K562 (cell line): ENCODE measurements around the gene CCNJL. TPM values are rescaled to one million over a fixed set of nuclear protein-coding genes. Genes with fewer than 3 reads are reported as not detected.

ENCODE experiments used
- ATAC-seq: fragments of 200-7000 bp; cut with Tn5 transposase; 3 replicates; pipeline ENCODE4 v1.9.1; 2020; ENCODE audit warnings: moderate library complexity
- BruUV-seq: library from RNA; stranded (reverse); fragments of 400-500 nt; replicated peaks from 2 replicates; lab custom pipeline; 2021; lab: Mats Ljungman, UMichigan
- CTCF ChIA-PET: fragments of 300-600 bp; formaldehyde crosslinking; extraction: SDS; loops from one replicate; lab custom pipeline; 2021; ENCODE audit warnings: low intra/inter-chr PET ratio; lab: Yijun Ruan, JAX
- POLR2A ChIA-PET: fragments of 300-600, 350-650 bp; sonication (Branson Sonifier 250); formaldehyde crosslinking; extraction: SDS; loops from one replicate; lab custom pipeline; 2021; ENCODE audit warnings: antibody characterized with exemption, inconsistent platforms; lab: Yijun Ruan, JAX
- DNase-seq, 4 experiments: peaks; one replicate each; pipeline versions ENCODE4 v3.0.0 to v3.0.0-alpha.2; 2011 to 2018; ENCODE audit warnings: low spot score in 3 of 4, mixed read lengths in 3 of 4; ENCODE audit errors: extremely low read depth in 1 of 4
- FAIRE-seq: peaks from 2 replicates; lab custom pipeline; 2011; peaks lifted over from hg19 to GRCh38; lab: Jason Lieb, UNC
- H2AFZ ChIP-seq: 2 replicates; pipeline ENCODE4 v1.6.0; 2011; ENCODE audit warnings: low read depth, low read length, control low read depth, inconsistent platforms
- H3K27ac ChIP-seq: fragments of 200-600 bp; 3 replicates; pipeline ENCODE4 v1.8.0; 2011; ENCODE audit warnings: low read depth, mild to moderate bottlenecking, control low read depth, inconsistent platforms, low read length, moderate library complexity, mixed read lengths; ENCODE audit errors: extremely low read depth
- H3K27me3 ChIP-seq, 2 experiments: fragments of 300-600 bp in 1 of 2; 2 replicates in 1 of 2; 3 replicates in 1 of 2; pipeline versions ENCODE4 v1.6.0 to v1.8.0; 2011; ENCODE audit warnings: inconsistent platforms in 2 of 2, low read length in 2 of 2, mild to moderate bottlenecking in 1 of 2, mixed read lengths in 1 of 2, moderate library complexity in 1 of 2; ENCODE audit not compliant: control insufficient read depth in 2 of 2, insufficient read depth in 2 of 2
- H3K36me3 ChIP-seq: fragments of 300-600 bp; 3 replicates; pipeline ENCODE4 v1.8.0; 2011; ENCODE audit warnings: mild to moderate bottlenecking, low read length, inconsistent platforms; ENCODE audit not compliant: control insufficient read depth, insufficient read depth
- H3K4me1 ChIP-seq, 2 experiments: fragments of 200-600 bp in 1 of 2; replicated peaks in 1 of 2; 2 replicates in 1 of 2; 3 replicates in 1 of 2; pipeline versions ENCODE4 v1.5.1 to v1.8.0; 2011; ENCODE audit warnings: inconsistent platforms in 2 of 2, low read length in 2 of 2, mild to moderate bottlenecking in 1 of 2, mixed read lengths in 1 of 2, moderate library complexity in 1 of 2; ENCODE audit not compliant: control insufficient read depth in 2 of 2, insufficient read depth in 2 of 2
- H3K4me2 ChIP-seq: 2 replicates; pipeline ENCODE4 v1.6.1; 2011; ENCODE audit warnings: low read length, control low read depth, inconsistent platforms, mixed read lengths; ENCODE audit not compliant: insufficient read depth
- H3K4me3 ChIP-seq: fragments of 200-600 bp; sonication (generic), shearing (Covaris generic); 2 replicates; pipeline ENCODE4 v1.5.1; 2016; ENCODE audit warnings: control low read depth, inconsistent platforms
- H3K79me2 ChIP-seq: fragments of 200-600 bp; 3 replicates; pipeline ENCODE4 v1.8.0; 2011; ENCODE audit warnings: low read length, inconsistent platforms; ENCODE audit not compliant: control insufficient read depth, insufficient read depth
- H3K9ac ChIP-seq, 2 experiments: 2 replicates each; pipeline versions ENCODE4 v1.6.0 to v1.6.1; 2011; ENCODE audit warnings: low read depth in 2 of 2, low read length in 2 of 2, control low read depth in 1 of 2, inconsistent platforms in 1 of 2, mild to moderate bottlenecking in 1 of 2, mixed read lengths in 1 of 2; ENCODE audit not compliant: insufficient read depth in 1 of 2
- H3K9me1 ChIP-seq: one replicate; pipeline ENCODE4 v1.6.0; 2011; ENCODE audit warnings: inconsistent platforms, mild to moderate bottlenecking, low read length, moderate library complexity; ENCODE audit not compliant: control insufficient read depth, insufficient read depth
- H3K9me3 ChIP-seq: replicated peaks from 2 replicates; pipeline ENCODE4 v1.5.1; 2011; ENCODE audit warnings: low read depth, low read length, inconsistent platforms; ENCODE audit not compliant: control insufficient read depth, insufficient read depth
- H4K20me1 ChIP-seq: replicated peaks from 2 replicates; pipeline ENCODE4 v1.6.1; 2011; ENCODE audit warnings: low read length, inconsistent platforms, mixed read lengths; ENCODE audit not compliant: control insufficient read depth, insufficient read depth
- CBFA2T3 ChIP-seq: fragments of 450-650 bp; IDR thresholded peaks from 2 replicates; pipeline ENCODE4 v1.6.1; 2017
- ESRRA ChIP-seq: fragments of 450-650 bp; IDR thresholded peaks from 2 replicates; pipeline ENCODE4 v1.6.1; 2014; ENCODE audit warnings: low read depth, mild to moderate bottlenecking, moderate library complexity, borderline replicate concordance
- NFIC ChIP-seq: fragments of 450-650 bp; IDR thresholded peaks from 2 replicates; pipeline ENCODE4 v1.6.1; 2017; ENCODE audit warnings: mild to moderate bottlenecking, inconsistent platforms
- PHF21A ChIP-seq: fragments of 450-650 bp; IDR thresholded peaks from 2 replicates; pipeline ENCODE4 v1.6.1; 2017; ENCODE audit warnings: low read depth, borderline replicate concordance
- SIN3A ChIP-seq, 2 experiments: fragments of 150-350 bp in 1 of 2; IDR thresholded peaks; 2 replicates each; pipeline ENCODE4 v1.6.1; 2011 to 2016; ENCODE audit warnings: borderline replicate concordance in 2 of 2, low read depth in 2 of 2, low read length in 2 of 2, mild to moderate bottlenecking in 2 of 2, moderate library complexity in 2 of 2; ENCODE audit not compliant: control insufficient read depth in 1 of 2
- TEAD4 ChIP-seq, 2 experiments: sonication (generic) in 1 of 2; formaldehyde crosslinking in 1 of 2; IDR thresholded peaks; 2 replicates each; pipeline versions ENCODE4 v1.6.1 to v1.8.0; 2012 to 2022; ENCODE audit warnings: borderline replicate concordance in 1 of 2, inconsistent platforms in 1 of 2, low read length in 1 of 2, mild to moderate bottlenecking in 1 of 2, missing genetic modification reagents in 1 of 2
- XRCC5 ChIP-seq: fragments of 200-400 bp; formaldehyde crosslinking; IDR thresholded peaks from 2 replicates; pipeline ENCODE4 v1.6.1; 2017; ENCODE audit warnings: low read depth, mild to moderate bottlenecking, low read length
- ZEB2 ChIP-seq: fragments of 450-650 bp; IDR thresholded peaks from 2 replicates; pipeline ENCODE4 v1.6.1; 2016
- ZFPM2 ChIP-seq: fragments of 250-450 bp; sonication (Bioruptor Pico); IDR thresholded peaks from 2 replicates; pipeline ENCODE4 v1.5.1; 2022; ENCODE audit warnings: mild to moderate bottlenecking
- ZNF778 ChIP-seq: fragments of 450-650 bp; formaldehyde crosslinking; IDR thresholded peaks from 2 replicates; pipeline ENCODE4 v1.4.0; 2020; ENCODE audit warnings: mild to moderate bottlenecking, moderate library complexity
- WGBS: fragments of 100-300 bp; shearing (Covaris generic); methylation state at CpG from one replicate; pipeline ENCODE4 v1.1.6; 2016; ENCODE audit warnings: low coverage, mixed read lengths; ENCODE audit not compliant: insufficient coverage; ENCODE audit errors: missing lambda C conversion rate; 5-methylcytosine and 5-hydroxymethylcytosine counted together
- in situ Hi-C: fragments of 300-500 bp; cut with MboI; formaldehyde crosslinking; loops from 4 replicates; pipeline ENCODE4 v1.15.0; 2018; ENCODE audit warnings: inconsistent platforms, mixed read lengths
- intact Hi-C: fragments of 100-400 bp; cut with micrococcal nuclease; formaldehyde crosslinking; loops from 2 replicates; pipeline ENCODE4 v1.14.2; 2022
- polyA plus RNA-seq, 8 experiments: library from polyadenylated mRNA; depleted of rRNA in 4 of 8; stranded (reverse) in 5 of 8; unstranded in 3 of 8; fragments of >200 nt; fragmentation: Nextera tagmentation in 2 of 8; fragmentation: Illumina TruSeq in 1 of 8; extraction: Ambion mirVana in 2 of 8; extraction: Trizol in 1 of 8; gene quantifications; 2 replicates each; pipeline versions ENCODE4 v1.2.1 to v1.2.3, GENCODE V29; 2011 to 2014; ENCODE audit warnings: inconsistent platforms in 1 of 8, missing spikeins in 1 of 8
- total RNA-seq, 7 experiments: library from RNA; depleted of rRNA in 6 of 7; stranded (reverse); fragments of >200 nt in 6 of 7; fragmentation: Illumina TruSeq in 2 of 7; extraction: Trizol in 2 of 7; gene quantifications; 2 replicates each; pipeline versions ENCODE4 v1.2.1 to v1.2.3, GENCODE V29; 2011 to 2021; ENCODE audit warnings: low replicate concordance in 1 of 7
- TF ChIP-seq, protein P1 (sequence below): fragments of 450-650 bp; IDR thresholded peaks from one replicate; pipeline ENCODE4 v1.6.1; 2018; ENCODE audit warnings: mild to moderate bottlenecking, moderate library complexity; ENCODE audit not compliant: partially characterized antibody
- TF ChIP-seq, protein P2 (sequence below), 2 experiments: fragments of 450-650 bp; IDR thresholded peaks; 2 replicates each; pipeline ENCODE4 v1.6.1; 2016

CCNJL gene
- total and polyA plus RNA-seq, 9 of the 15 experiments (the other 6 are each of a cell fraction or from before 2014, with no cell fraction given): 0.04 TPM; not detected in 8

- TF ChIP-seq, protein P1, sequence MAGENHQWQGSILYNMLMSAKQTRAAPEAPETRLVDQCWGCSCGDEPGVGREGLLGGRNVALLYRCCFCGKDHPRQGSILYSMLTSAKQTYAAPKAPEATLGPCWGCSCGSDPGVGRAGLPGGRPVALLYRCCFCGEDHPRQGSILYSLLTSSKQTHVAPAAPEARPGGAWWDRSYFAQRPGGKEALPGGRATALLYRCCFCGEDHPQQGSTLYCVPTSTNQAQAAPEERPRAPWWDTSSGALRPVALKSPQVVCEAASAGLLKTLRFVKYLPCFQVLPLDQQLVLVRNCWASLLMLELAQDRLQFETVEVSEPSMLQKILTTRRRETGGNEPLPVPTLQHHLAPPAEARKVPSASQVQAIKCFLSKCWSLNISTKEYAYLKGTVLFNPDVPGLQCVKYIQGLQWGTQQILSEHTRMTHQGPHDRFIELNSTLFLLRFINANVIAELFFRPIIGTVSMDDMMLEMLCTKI: no peak
- no peak for TF ChIP-seq ESRRA
- TF ChIP-seq NFIC: peak; percentile 62
- no peak for TF ChIP-seq ZFPM2 (CRISPR knock-in tag)
- TF ChIP-seq ZNF778 (CRISPR knock-in tag): no peak
- TF ChIP-seq CBFA2T3: peak; percentile 85
- TF ChIP-seq TEAD4 (IDR thresholded peaks at IDR 0.05; ENCODE audit: low read length): peak; percentile 56
- TF ChIP-seq TEAD4 (CRISPR knock-in tag; IDR thresholded peaks at IDR 0.05; ENCODE audit: borderline replicate concordance): no peak
Measured at GRCh38 chr5:160233215-160233614, 79.1 kb downstream of the CCNJL start (continued).

GRCh38 chr5:160231783-160232342, 80.5 kb downstream of the CCNJL start:
- no peaks in the 10 kb centered on the region for H3K9me3 ChIP-seq
- no peaks in the 10 kb centered on the region for H3K9me1 ChIP-seq
- H3K79me2 ChIP-seq: no peaks in the 10 kb centered on the region
- POLR2A ChIA-PET: interaction anchor here (0.8 to 0.9 kb wide), 3 partner anchors 9 to 14 kb away, joined by 3 read pairs; no protein-coding TSS in a partner anchor
- no peak overlapping the region for H3K9ac ChIP-seq
- H3K27ac ChIP-seq: no peak overlapping the region
- H3K4me1 ChIP-seq: no peaks in the 10 kb centered on the region; a peak in 1 of 5 replicates
- BruUV-seq: no TSS peak
- no peak for FAIRE-seq
- intact Hi-C loops (no loop called here), in situ Hi-C loops (no loop called here)
- no peak overlapping the region for H3K4me2 ChIP-seq
- H2AFZ ChIP-seq: 0 out of 2 replicates have a peak overlapping the region, but pooled peaks have one; percentile 2
- peaks cover 8 to 20% of the 10 kb centered on the region in 2 experiments for H3K27me3 ChIP-seq
- TF ChIP-seq, protein P2, sequence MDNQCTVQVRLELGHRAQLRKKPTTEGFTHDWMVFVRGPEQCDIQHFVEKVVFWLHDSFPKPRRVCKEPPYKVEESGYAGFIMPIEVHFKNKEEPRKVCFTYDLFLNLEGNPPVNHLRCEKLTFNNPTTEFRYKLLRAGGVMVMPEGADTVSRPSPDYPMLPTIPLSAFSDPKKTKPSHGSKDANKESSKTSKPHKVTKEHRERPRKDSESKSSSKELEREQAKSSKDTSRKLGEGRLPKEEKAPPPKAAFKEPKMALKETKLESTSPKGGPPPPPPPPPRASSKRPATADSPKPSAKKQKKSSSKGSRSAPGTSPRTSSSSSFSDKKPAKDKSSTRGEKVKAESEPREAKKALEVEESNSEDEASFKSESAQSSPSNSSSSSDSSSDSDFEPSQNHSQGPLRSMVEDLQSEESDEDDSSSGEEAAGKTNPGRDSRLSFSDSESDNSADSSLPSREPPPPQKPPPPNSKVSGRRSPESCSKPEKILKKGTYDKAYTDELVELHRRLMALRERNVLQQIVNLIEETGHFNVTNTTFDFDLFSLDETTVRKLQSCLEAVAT (IDR thresholded peaks at IDR 0.05): no peak
- TF ChIP-seq PHF21A: no peak
- TF ChIP-seq ZEB2: no peak
- no peak for TF ChIP-seq XRCC5
- TF ChIP-seq SIN3A (IDR thresholded peaks at IDR 0.05; ENCODE audit: borderline replicate concordance in 2 of 2, control insufficient read depth in 1 of 2, low read depth in 2 of 2, low read length in 2 of 2): no peak
- ATAC-seq: no peak
- DNase-seq: no peak
- no peaks in the 10 kb centered on the region for H3K36me3 ChIP-seq
- CTCF ChIA-PET: no interaction called here
- no peaks in the 10 kb centered on the region for H4K20me1 ChIP-seq
- no peak overlapping the region for H3K4me3 ChIP-seq
- 51% methylated on average over 10 of the region's 10 CpGs for WGBS
